Anterior cingulate cortex (tissue), 58 donors: Measurements from ENCODE around the gene DESI2.

ENCODE experiments used
- DNase-seq, 58 donors: peaks; one replicate each; lab custom pipeline; 2025; lab: John Stamatoyannopoulos, UW

Gene DESI2

DNA sequence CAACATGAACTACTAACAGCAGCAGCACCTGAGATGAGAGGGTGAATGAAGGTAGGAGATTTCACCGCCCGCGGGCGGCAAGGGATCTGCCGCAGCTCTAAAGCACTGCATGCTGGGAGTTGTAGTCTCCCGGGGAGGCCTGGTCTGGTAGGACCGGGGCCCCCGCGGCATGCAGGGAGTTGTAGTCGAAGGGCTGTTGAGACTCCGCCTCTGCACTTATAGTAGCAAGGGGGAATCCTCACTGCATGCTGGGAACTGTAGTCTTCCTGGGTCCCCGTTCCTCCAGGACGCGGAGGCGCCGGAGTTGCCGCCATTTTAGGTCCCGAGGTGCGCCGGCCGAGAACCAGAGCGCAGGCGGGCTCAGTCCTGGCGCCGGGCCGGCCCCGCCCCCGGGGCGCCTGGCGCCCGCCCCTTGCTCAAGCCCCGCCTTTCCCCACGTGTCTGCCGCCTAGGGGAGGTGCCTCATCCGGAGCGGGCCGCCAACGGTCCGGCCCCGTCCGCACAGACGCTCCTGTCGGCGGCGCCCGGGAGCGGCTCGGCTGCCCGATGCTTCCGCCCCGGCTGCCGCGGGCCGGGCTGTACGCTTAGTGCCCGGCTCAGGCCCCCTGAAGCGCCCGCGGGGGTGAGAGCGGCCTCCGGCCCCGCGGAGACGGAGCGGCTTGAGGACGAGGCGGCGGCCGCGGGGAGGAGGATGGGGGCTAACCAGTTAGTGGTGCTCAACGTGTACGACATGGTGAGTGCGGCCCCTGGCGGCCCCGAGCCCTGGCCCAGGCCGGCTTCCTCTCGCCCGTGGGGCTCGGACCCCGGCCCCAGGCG lies at the start of gene DESI2:
TSS of gene DESI2 (plus strand) at position 504 of the 816 bp plus-strand sequence. CDS start at position 692, 188 bp downstream.
- peak; percentile 74 to 100 (median 98) for DNase-seq

DNA sequence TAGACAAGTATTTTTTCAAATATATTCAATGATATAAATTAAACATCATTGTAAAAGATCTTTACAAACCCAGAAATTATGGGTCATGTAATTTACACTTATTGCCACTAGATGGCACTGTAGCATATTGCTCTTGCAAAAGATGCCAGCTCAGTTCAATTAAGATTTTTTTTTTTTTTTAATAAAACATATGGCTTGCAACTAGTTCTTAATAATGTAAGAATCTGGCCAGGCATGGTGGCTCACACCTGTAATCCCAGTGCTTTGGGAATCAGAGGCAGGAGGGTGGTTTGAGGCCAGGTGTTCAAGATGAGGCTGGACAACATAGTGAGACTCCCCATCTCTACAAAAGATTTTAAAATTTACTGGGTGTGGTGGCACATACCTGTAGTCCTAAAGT lies 49.4 kb upstream of the DESI2 start:
- DNase-seq = no peak

DNA sequence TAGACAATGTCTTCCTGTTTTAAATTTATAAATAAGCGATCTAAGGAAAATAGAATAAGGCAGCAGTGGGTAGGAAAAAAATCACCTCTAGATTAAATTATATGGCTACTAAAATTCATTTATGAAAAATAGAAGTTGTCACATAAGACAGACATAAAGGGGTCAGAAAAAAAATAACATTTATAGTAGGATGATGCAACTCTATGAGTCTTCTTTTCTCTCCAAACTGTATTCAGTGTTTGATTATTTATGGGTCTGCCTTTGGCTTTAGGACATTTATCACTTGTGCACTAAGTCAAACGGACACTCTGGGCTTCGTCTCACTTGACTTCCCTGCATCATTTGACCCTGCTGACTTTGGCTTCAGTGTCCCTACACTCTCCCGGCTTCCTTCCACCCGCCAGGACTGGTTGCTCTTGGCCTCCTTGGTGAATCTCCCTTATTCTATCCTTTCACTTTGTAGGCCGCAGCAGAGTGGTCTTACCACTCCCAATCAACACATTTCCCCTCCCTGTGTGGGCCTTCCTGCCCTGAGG lies 47.0 kb upstream of the DESI2 start:
- no peak for DNase-seq

DNA sequence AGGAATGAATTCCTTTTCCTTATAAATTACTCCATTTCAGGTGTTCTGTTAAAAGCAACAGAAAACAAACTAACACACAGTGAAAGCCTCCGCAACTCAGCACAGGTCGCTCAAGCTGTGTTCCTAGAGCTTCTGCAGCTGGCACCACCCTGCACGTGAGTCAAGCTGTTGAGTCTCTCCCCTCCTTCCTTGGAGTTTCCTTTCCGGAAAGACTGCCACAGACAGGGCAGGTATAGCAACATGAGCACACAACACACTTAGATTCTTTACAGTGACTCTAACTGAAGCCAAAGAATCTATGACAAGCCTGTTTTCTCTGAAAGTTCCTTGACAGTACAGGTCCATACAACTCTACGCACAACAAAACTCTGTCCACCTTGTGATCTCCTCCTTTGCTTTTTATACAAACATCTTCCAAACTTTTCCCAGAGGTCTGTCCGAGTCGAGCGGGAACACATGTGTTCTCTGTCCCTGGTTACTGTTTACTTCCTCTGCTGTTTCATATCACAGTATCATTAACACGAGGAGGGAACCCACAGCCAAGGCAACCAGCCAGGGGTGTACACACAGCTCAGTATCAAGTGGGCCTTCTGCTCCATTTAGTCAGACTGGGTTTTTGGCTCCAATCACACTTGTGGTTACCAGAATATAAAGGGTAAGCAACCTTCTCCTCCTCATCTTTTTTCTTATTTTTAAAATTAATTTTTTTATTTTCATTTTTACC lies 38.7 kb upstream of the DESI2 start:
- no peak for DNase-seq

DNA sequence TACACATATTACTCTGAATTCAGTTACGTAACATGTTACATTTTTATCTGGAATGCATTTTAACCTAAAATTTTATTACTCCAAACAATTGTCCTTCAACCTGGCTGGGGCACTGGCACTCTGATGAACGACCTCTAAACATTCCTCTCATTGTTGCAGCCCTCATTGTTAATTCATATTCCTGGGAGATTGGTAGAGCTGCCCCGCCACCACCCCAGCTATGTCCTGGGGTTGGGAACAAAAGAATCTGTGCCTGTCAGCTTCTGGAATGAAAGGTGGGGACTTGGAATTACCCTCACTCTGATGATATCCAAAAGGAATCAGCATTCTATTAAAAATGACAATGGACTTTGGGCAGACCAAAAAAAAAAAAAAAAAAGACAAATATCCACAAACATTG lies 38.0 kb upstream of the DESI2 start:
- no peak for DNase-seq

DNA sequence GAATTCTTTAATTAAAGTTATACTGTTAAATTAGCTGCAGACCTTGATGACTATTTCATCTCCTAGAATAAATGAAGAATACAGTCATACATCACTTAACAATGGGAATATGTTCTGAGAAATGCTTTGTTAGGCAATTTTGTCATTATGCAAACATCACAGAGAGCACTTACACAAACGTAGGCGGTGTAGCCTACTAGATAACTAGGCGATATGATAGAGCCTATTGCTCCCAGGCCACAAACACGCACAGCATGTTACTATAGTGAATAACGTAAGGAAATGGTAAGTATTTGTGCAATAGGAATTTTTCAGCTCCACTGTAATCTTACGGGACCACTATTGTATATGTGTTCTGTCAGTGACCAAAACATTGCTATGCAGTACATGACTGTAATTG lies 37.6 kb upstream of the DESI2 start:
- no peak for DNase-seq

DNA sequence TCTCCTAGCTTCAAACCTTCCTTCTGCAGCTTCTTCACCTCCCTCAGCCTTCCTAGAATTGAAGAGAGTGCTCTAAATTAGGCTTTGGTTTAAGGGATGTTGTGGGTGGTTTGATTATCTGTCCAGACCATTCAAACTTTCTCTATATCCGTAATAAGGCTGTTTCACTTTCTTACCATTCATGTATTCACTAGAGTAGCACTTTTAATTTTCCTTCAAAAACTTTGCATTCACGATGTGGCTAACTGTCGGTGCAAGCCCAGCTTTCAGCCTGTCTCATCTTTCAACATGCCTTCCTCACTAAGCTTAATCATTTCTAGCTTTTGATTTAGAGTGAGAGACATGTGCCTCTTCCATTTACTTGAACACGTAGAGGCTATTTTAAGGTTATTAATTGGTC lies 26.2 kb upstream of the DESI2 start:
- DNase-seq = no peak

DNA sequence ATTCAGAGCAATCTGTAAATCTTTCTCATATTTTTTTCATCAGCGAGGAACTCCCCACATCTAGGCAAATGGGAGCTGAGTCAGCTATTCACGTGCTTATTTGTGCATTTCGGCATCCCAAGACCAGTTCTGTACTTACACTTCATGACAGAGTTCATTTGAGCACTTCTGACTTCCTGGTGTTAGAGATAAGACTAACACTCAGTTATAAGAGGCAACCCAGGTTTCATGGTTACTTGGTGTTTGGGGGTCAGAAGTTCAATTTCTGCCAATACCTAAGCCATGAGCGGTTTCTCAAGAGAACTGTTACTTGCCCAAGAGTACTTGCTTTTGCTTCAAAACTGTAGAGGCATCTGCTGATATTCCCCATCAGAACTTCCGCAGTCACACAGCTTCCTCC lies 24.1 kb upstream of the DESI2 start:
- DNase-seq = no peak

DNA sequence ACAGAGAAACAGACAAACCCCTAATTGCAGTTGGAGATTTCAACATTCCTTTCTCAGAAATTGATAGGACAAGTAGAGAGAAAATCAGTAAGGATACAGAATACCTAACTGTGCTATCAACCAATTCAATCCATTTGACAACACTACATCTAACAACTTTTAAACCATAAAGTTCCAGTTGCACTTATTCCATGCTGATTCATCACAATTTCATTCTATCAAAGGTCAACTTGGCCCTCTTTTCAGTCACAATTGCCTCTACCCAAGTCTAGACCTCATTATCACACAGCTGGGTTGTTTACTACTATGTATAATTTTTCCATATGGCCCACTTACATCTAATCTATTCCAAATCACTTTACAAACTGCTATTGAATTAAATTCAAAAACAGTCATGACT lies 19.8 kb upstream of the DESI2 start:
- DNase-seq = no peak

DNA sequence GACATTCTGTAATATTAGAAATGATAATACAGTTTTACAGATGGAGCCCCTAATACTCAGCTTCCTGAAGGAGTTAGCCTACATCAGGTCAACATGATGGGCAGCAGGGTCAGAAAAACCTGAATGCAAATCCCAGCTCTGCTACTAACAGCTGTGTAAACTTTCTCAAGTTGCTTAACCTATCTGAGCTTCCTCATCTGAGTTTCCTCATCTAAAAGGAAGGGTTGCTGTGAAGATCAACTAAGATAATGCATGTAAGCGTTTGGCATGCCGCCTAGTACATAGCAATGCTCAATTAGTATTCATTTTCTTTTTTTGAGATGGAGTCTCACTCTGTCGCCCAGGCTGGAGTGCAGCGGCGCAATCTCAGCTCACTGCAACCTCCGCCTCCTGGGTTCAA lies 18.4 kb upstream of the DESI2 start:
- no peak for DNase-seq

DNA sequence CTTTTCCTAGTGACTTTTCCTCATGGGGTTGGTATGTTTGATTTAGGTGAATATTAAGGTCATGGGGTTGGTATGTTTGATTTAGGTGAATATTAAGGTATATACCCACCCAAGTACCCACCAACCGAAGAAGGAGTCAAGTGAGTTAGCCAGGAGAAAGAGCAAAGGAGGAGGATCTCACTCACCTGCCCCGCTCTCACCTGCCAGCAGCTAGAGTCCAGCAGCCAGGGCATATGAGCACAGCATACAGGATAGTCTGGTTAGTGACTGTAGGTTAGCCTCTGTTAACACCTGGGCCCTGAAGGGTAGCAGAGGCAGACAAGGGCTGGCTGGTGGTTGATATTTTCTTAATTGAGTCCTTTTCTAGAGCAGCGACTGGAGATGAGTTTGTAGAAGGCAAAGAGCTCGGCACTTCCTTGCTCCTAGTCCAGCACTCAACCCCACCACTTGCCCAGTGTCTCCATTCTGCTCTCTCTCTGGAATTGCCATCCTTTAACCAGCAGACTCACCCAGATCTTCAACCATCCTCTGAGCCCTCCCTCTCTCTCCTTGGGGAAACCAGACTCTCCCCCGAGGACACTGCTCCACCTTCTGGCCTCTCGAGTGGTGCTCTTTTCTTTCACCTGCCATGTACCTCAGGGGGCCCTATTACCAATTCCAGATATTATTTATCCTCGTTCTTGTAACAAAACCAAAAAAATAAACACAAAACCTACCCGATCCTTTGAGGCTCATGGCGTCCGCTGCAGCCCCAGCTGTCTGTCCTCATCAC lies 16.3 kb upstream of the DESI2 start:
- DNase-seq = no peak

DNA sequence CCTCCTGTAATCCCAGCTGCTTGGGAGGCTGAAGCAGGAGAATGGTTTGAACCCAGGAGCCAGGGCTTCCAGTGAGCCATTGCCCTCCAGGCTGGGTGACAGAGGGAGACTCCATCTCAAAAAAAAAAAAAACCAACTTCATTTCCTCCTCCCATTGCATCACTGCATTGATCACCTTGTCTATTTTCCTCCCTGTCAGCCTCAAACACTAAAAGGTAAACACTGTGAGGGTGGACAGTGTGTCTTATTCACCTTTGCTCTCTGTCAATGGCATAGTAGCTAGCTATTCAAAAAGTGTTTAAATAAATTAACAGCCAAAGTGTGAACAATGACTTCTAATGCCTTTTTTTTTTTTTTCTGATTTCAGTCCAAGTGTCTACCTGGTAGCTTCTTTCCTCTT lies 13.4 kb upstream of the DESI2 start:
- no peak for DNase-seq

DNA sequence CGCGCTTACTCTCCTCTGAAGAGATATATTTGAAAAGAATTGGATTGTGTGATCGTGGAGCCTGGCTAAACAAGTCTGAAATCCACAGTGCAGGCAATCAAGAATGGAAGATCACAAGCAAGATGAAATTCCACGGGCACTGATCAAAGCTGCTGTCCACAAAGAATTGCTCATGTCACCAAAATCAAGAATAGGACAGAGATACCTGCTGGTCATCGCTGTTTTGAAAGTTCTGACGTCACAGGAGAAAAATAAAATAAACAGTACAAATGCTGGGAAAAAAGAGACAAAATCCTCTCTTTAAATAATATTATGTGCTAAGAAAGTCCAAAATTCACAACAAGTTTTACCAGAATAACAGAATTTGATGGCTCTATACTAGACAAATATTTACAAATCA lies 12.0 kb upstream of the DESI2 start:
- no peak for DNase-seq

DNA sequence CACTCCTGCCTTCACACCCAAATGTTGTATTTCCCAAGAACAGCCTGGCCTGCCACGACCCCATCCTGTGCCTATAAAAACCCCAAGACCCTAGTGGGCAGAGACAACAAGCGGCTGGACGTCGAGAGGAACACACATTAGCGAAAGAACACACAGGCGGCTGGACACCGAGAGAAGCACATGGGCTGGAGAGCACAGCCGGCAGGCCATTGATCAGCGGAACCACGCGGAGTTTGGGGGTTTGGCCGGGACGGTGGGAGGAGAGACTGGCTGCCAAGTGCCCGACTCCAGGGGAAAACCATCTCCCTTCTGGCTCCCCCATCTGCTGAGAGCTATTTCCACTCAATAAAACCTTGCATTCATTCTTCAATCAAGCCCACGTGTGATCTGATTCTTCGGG lies 10.4 kb upstream of the DESI2 start:
- DNase-seq = no peak

DNA sequence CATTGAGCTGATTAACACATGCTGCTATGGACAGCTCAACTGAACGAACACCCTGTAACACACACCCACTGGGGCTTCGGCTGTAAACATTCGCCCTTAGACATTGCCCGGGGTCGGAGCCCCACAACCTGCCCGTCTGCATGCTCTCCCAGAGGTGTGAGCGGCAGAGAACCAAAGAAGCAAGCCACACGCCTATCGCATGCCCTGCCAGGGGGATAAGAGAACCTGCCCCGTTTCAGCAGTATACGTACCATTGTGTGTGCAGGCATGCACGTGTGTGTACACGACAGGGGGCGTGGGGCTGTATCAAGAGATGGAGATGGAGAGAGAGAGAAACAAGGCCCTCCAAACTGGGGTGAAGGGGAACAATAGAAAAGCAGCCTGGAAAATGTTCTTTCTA lies 9.9 kb upstream of the DESI2 start:
- DNase-seq = no peak

DNA sequence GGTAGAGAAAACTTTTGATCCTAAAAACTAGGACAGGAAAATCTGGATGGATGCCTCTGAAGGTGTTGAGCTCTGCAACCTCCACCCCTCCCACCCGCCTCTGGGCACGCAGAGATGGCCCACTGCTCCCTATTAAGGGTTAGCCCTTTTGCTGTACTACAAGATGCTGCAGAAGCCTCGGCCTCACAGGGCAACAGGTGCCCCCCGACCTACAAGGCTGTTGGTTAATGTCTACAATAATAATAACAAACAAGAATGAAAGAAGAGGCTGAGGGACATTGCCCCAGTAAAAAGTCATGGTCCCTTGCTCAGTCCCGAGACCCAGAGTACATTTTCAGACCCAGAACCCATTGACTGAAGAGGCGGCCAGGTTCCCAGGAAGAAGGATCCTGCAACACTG lies 7.5 kb upstream of the DESI2 start:
- DNase-seq = no peak

DNA sequence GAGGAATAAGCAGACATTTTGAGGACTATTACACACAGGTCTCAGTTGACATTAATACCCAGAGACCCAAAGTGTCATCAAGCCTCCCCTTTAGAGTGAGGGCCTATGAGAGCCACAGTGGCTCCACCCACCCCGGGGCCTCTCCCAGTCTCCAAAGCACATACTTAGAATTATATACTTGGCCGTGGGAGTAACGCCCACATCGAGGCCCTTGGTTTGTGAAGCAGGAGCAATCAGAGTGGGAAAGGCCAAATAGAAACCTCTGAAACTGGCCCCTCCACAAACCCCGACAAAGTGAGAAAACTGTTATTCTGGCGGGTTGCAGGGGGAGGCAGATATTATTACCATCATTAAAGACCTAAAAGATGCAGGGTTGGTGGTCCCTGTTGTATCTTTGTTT lies 7.0 kb upstream of the DESI2 start:
- no peak for DNase-seq

DNA sequence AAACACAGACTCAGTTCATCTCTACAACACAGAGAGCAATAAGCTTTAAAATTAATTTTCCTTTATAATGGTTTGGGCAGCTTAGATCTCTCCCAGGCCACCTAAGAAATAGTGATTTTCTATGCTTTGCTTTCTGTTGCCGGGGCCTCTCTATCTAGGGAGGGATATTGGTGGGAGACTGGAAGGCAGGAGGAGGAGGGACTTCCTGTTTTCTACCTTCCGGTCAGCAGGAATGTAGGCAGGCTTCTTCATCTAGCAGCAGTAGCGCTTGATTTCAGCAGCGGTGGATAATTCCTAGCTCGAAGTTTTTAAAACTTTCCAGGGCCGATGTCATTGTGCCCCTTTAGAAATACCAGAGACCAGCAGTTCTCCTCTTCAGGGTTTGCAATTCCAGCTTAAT lies 5.1 kb upstream of the DESI2 start:
- DNase-seq = no peak

DNA sequence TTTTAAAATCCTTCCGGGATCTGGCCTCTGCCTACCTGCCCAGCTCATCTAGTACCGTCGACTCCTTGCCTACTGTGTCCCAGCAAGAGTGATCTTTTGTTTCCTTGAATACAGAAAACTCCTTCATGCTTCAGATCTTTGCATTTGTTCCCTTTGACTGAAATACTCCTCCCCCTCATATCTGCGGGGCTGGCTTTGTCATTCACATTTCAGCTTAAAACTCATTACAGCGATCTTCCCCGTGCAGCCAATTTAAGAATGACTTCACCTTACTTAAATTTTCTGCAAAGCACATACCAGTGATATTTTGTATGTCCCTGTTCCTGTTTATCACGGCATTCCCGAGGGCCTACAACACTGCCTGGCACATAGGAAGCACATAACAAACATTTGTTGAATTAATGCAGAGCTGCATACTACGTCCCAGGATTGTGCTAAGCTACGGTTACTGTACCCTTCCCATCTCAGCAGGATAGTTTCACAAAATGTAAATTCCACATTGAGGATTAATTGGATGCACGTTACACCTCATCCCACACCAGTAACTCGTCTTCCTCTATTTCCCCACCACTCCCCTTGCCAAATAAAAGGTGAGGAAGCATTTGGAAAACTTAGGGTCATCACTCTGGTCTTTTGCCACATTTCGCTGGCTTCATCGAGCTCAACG lies 837 bp upstream of the DESI2 start:
- DNase-seq = peak in 7 of 58 donors; percentile 3 to 61 (median 40)

DNA sequence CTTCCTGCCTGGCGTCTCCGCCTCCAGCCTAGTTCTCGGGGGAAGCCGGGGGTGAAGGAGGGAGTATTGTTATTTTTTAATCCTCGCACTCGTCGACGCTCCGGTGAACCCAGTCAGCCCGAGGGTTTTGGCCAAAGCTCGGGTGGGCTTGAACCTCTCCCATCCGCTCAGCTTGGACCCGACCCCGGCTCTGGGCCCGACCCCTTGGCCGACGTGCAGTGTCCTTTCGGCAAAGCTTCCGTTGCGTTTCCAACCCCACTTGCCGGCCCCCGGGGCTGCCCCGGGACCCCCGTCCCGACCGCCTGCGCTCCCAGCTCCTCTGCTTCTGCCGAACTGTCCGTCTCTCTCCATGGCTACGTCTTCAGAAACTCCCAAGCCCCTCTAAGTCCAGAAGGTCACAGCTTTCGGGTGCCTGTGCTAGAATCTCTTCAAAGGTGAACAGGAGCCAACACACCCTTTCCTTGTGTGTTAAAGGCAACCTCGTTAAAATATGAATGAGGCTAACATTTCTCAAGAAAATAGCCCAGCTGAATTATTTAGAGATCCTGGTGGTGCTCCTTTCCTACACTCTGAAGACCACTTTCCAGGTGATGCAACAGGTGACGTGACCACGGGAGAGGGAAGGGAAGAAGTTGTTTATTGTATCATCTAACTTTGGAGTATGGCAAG lies 647 bp downstream of the DESI2 start:
- peak in 12 of 58 donors; percentile 32 to 49 (median 42) for DNase-seq
